HG03196 (cell line): ENCODE results near the gene ELP4.
"Not testable (repeated sequence)": the region's sequence is repeated elsewhere in the genome, so short reads cannot be mapped to it uniquely, and the experiment has no call there.

Experiments used
- ATAC-seq: cut with Tn5 transposase; IDR thresholded peaks from one replicate; pipeline ENCODE4 v1.9.1; 2021; ENCODE audit not compliant: unreplicated experiment

The ELP4 gene

GRCh38 chr11:31699066-31699465 lies 189.5 kb downstream of the ELP4 start:
- no peak for ATAC-seq

- no peak for ATAC-seq
These were observed 193.4 kb downstream of the ELP4 start for GRCh38 chr11:31702966-31703365.

DNA sequence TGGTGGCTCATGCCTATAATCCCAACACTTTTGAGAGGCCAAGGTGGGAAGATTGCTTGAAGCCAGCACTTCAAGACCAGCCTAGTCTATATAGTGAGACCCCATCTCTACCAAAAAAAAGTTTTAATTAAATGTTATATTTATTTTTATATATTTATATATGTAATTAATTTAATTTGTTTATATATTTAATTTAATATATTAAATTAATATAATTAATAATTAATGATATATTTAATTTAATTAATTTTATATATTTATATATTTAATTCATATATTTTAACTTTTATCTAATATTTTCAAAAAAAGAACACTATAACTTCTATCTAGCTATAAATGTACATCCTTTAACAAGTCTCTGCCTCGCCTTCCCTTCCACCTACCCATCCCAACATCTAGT lies 196.8 kb downstream of the ELP4 start:
- ATAC-seq, result no peak

- ATAC-seq, result no peak
These were observed 201.6 kb downstream of the ELP4 start for GRCh38 chr11:31711137-31711536.

DNA sequence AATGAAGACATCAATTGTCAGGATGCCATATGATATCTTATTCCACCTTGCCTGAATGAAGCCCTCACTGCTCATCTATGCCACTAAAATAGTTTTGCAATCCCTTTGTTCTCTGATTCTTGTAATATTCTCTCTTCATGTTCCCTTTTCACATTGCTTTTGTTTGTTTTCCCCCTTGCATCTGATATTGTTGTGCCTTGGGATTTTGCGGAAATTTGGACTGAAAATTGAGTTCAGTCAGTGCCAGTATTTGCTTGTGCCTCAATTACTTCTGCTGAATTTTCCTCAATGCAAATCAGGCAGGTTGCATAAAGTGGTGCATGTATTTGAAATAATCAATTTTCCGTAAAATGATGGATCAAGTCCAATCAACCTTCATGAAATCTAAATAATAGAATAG lies 203.3 kb downstream of the ELP4 start:
- no peak for ATAC-seq

DNA sequence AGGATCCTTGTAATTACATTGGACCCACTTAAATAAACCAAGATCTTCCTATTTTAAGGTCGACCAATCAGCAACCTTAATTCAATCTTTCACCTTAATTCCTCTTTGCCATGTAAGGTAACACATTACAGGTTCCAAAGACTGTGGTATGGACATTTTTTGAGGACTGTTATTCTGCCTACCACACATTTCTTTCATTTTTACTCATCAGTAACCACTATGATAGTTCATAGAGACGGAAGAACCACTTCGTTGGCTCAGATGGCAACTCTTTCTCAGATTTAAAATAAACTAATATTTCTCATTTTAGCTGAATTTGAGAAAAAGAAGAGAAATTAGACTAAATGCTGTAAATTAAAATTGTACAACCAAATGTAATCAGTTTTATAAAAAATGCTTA lies 205.3 kb downstream of the ELP4 start:
- ATAC-seq, result no peak

- ATAC-seq, result no peak
These were observed 210.7 kb downstream of the ELP4 start for GRCh38 chr11:31720225-31720624.

GRCh38 chr11:31720671-31721365 lies 211.3 kb downstream of the ELP4 start:
- no peak for ATAC-seq

- no peak for ATAC-seq
These were observed 213.2 kb downstream of the ELP4 start for GRCh38 chr11:31722754-31723153.

DNA sequence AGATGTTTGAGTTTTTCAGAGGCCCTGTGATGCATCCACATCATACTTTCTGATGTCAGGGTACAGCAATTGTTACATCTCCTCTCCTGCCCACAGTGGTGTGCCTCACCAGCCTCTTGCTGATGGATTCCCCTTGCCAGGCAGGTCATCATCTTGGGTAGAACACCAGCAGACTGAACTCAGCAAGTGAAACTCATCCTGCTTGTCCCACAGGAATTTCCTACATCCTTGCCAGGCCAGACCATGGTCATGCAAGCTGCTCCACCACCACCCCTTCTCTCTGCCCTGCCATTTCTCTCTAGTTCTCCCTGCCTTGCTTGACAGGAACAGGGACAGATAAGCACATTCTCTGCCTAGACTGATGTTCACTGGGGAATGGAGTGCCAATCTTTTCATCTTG lies 215.6 kb downstream of the ELP4 start:
- ATAC-seq, result no peak

DNA sequence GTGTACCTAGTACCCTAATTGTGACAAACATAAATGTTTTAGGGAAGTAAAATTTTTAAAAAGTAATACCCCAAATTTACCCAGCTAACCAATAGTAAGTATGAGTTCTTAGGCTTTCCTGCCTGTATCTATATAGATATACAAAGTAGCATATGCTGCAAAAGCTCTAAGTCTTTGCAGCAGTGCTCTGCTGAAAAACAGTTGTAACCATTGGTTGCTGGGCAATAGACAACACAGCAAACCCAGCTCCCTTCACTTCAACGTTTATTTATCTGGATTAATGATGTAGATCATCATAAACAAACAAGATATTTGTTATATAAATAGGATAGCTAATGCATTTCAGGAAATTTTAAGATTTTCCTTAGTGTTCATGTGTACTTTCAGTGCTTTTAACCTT lies 218.9 kb downstream of the ELP4 start:
- no peak for ATAC-seq

DNA sequence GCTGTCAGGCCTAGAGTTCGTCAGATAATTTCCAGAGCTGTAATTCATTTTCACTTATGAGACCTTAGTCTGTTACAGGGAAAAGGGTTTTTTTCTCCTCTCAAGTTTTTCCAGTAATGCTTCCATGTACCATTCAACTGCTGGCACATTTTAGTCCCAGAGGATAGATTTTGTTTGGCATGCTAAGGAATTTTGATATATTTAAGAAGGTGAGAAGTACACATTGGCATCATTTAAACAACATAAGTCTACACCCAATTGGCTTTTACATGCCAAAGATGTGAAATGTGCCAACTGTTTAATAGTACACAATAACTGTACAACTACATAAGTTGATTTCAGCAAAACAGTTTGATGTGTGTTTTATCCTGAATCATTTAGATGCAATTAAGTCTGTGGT lies 230.6 kb downstream of the ELP4 start:
- ATAC-seq, result no peak

DNA sequence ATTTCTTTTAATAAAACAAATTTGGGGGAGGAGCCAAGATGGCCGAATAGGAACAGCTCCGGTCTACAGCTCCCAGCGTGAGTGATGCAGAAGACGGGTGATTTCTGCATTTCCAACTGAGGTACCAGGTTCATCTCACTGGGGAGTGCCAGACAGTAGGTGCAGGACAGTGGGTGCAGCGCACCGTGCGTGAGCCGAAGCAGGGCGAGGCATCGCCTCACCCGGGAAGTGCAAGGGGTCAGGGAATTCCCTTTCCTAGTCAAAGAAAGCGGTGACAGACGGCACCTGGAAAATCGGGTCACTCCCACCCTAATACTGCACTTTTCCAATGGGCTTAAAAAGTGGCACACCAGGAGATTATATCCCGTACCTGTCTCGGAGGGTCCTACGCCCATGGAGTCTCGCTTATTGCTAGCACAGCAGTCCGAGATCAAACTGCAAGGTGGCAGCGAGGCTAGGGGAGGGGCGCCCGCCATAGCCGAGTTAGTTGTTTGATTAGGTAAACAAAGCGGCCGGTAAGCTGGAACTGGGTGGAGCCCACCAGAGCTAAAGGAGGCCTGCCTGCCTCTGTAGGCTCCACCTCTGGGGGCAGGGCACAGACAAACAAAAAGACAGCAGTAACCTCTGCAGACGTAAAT lies 231.3 kb downstream of the ELP4 start:
- ATAC-seq, result not testable (repeated sequence)

DNA sequence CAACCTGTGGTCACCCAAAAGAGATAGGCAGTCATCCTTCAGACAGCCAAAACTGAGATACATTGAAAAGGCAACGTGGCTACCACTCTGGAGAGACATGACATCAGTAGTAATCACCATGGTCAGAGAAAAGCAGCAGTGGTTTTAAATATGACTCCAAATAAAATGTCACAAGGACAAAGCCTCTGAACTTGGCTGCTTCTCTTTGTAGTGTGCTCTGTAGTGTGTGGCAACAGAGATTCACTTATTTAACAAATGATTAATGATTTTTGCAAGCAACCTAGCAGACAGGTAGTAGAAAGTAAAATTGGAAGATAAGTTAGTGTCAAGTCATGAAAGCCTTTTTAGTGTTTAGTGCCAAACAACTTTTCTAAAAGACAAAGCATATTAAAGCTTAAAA lies 238.0 kb downstream of the ELP4 start:
- ATAC-seq, result no peak

DNA sequence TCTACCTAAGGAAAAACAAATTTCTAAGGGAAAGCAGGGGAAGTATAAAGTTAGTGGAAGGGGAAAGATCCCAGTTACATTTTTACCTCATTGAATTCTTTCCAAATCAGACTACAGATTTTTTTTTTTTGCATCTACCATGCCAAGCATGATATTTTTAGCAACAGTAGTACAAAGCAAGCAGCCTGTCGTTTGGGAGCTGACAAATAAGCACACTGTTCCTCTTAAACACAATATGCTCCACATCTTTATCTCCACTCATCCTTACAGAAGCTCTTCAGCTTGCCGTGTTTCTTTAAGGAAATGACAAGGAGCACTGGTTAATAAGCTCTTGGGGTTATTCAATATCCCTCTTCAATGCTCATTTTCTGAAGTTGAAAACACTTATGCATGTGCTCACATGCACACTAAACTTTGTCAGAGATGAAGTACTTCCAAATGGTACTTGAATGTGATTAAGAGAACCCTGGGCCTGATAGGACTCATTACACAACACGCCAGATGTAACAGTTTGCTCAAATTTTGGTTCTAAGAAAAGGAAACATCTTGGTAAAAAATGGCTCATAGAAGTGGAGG lies 247.8 kb downstream of the ELP4 start:
- no peak for ATAC-seq

DNA sequence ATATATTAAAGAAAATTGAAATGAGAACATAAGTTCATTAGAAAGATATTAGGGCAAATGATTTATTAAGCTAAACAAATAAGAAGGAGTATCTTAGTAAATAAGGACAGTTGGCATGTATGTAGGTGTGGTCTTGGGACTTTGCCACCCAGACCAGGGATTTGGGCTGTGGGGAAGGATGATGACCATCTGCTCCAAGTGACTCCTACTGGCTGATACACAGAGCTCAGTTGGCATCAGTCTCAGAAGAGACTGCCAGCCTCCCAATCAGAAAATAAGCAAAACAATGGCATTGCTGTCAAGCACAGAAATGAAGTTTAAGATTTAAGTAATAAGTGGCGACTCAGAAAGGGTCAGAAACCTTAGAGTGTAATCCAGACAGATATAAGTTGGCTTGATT lies 252.1 kb downstream of the ELP4 start:
- ATAC-seq, result no peak

DNA sequence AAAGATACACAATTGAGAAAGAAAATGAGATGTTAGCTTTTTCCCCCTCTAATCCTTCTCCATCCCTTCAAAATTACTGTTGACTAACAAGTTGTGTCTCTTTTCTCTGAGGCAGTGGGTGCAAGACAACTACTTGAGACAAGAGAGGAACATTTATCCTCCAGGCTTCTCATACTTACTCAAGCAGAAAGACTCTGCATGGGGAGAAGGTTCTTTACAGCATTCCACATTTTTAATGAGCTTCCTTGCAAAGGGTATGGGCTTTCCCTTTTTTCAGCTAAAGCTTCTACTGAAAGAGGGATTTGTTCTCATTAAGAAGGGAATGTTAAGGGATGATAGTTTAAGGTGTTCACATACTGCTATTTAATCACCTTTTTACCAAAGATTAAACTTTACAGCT lies 253.7 kb downstream of the ELP4 start:
- ATAC-seq, result no peak

GRCh38 chr11:31764261-31764660 lies 254.7 kb downstream of the ELP4 start:
- no peak for ATAC-seq

DNA sequence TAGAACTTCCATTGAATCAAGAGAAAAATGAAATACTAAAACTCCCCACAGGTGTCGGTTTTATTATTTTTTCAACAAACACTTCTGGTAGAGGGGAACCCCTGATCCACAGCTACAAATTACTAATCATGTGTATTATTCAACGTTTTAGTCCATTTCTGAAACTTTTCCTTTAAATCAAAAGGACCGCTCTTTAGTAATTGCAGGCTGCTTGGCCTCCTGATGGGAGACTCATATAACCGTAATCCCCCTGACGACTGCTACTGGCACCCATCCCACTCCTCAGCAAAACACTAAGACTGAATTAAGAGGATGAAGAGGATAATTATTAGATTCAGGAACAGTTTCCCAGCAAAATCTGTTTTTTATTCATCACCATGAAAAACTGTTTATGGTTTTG lies 255.2 kb downstream of the ELP4 start:
- no peak for ATAC-seq

GRCh38 chr11:31767066-31767465 lies 257.5 kb downstream of the ELP4 start:
- ATAC-seq, result no peak

GRCh38 chr11:31767685-31768084 lies 258.1 kb downstream of the ELP4 start:
- ATAC-seq, result no peak

GRCh38 chr11:31768749-31769640 lies 259.4 kb downstream of the ELP4 start:
- no peak for ATAC-seq
